Effector CD4-positive, alpha-beta T cell (primary cell): Measurements from ENCODE around the gene EIF3A.
"Not testable (repeated sequence)": the region's sequence is repeated elsewhere in the genome, so short reads cannot be mapped to it uniquely, and the experiment has no call there.

Experiments
- DNase-seq: peaks from one replicate; pipeline ENCODE4 v3.0.0-alpha.2; 2020

EIF3A gene

GRCh38 chr10:119042169-119042568, 38.4 kb downstream of the EIF3A start:
- no peak for DNase-seq

DNA sequence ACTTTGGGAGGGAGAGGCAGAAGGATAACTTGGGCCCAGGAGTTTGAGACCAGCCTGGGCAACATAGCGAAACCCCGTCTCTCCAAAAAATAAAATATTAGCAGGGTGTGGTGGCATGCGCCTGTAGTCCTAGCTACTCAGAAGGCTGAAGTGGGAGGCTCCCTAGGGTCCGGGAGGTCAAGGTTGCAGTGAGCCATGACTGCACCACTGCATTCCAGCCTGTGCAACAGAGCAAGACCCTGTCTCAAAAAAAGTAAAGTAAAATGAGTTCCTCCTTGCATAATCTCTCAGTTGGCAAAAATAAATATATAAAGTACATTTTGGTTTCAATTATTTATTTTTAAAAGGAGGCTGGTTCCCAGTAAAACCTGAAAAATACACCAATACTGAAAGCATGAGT, 39.3 kb downstream of the EIF3A start:
- no peak for DNase-seq

- DNase-seq = no peak
Measured at GRCh38 chr10:119039161-119039560, 41.5 kb downstream of the EIF3A start.

GRCh38 chr10:119031496-119032059, 49.0 kb downstream of the EIF3A start:
- DNase-seq = no peak

DNA sequence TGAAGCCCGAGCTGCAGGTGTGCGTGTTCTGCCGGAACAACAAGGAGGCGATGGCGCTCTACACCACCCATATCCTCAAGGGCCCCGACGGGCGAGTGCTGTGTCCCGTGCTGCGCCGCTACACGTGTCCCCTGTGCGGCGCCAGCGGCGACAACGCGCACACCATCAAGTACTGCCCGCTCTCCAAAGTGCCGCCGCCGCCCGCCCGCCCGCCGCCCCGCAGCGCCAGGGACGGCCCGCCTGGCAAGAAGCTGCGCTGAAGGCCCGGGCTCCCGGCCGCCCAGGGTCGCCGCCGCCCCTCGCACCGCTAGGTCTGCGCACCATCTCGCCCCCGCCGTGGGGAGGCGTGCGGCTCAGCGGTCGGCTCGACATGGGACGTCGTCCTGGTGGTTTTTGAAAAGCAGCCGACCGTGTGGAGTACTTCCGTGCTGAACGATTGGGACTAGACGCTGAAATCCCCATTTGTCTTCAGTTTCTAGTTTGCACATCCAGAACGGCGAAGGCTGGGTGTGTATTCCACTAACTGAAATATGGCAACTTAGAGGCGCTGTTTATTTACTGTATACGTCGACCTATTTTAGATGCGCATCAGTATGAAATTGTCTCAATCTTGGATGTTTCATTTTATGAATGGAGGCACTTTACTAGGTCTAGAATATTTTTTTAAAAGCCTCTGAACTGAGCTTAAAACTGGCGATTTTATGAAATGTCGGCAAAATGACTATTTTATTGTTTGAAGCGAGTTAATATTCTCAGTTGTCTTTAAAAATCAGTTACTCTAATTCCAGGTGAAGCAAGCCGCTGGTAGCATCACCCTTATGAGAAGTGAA, 50.0 kb downstream of the EIF3A start:
- peak; percentile 24 for DNase-seq

GRCh38 chr10:119029613-119030420, 50.8 kb downstream of the EIF3A start, which contains the start of gene NANOS1:
TSS of gene NANOS1 (plus strand) at chr10:119029714. CDS start at chr10:119029802, 88 bp downstream.
- DNase-seq = no peak

GRCh38 chr10:119028900-119029612, 51.6 kb downstream of the EIF3A start:
- DNase-seq = peak; percentile 74

DNA sequence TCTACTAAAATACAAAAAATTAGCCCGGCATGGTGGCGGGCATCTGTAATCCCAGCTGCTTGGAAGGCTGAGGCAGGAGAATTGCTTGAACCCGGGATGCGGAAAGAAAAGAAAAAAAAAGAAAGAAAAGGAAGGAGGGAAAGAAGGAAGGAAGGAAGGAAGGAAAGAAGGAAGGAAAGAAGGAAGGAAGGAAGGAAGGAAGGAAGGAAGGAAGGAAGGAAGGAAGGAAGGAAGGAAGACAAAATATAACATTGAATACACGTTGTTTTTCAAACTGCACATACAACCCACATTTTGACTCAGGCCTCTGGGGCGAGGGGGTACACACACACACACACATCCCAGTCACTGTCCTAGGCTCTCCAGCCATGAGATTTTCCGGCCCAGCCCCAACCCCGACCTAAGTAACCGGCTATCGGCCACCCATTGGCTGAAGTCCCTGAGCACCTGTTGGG, 52.1 kb downstream of the EIF3A start:
- DNase-seq = not testable (repeated sequence)

- DNase-seq = no peak
Measured at GRCh38 chr10:119026301-119027110, 54.1 kb downstream of the EIF3A start.

DNA sequence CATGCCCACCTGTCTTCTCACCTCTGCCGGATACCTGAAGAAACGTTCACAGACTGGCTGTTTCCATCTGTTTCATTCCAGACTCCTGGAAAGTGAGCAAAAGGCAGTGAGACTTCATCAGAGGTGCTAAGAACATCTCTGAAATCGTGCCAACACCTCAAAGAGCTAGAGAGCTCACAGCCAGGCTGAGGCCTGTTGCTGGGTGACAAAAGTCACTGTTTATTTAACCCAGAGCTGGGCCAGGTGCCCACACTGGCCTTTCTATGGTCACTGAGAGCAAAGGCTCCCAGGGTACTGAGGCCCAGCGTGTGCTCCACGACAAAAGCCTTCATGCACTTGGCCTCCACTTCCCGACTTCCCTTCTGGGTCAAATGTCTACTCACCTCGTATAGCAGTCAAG, 54.8 kb downstream of the EIF3A start:
- no peak for DNase-seq

- no peak for DNase-seq
Measured at GRCh38 chr10:119025336-119025735, 55.3 kb downstream of the EIF3A start.

DNA sequence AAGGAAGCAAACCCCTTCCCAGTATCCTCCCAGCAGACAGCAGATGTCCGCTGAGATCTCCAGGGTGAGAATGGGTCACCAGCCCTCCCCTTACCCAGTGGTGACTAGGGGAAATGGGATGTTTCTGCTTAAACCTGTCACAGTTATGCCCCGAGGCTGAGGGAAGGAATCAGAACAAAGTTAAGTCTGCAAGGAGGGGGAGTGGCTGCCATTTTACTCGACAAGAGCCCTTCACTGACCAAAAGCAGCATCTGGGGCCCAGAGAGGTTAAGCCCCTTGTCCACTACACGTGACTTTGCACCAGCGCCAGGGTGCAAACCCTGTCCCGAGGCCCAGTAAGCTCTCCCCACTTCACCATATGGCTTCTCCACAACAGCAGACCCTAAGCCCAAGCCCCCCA, 55.7 kb downstream of the EIF3A start:
- DNase-seq = no peak

DNA sequence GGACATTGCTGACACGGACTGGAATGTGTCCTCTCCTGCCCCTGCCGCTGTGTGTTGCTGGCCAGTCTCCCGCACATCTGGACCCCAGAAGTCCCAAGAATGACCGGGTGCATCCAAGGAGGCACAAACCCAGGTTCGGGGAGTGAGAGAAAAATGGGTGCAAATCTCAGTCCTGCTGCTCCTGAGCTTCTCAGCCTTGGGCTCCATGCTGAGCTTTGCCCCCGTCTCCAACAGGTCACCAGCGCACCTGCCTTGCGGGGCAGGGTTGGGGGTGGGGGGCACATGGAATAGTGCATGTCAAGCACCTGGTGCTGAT, 57.1 kb downstream of the EIF3A start:
- DNase-seq = no peak

- DNase-seq = no peak
Measured at GRCh38 chr10:119022846-119023552, 57.6 kb downstream of the EIF3A start.

GRCh38 chr10:119020627-119020946, 60.0 kb downstream of the EIF3A start:
- DNase-seq = no peak

DNA sequence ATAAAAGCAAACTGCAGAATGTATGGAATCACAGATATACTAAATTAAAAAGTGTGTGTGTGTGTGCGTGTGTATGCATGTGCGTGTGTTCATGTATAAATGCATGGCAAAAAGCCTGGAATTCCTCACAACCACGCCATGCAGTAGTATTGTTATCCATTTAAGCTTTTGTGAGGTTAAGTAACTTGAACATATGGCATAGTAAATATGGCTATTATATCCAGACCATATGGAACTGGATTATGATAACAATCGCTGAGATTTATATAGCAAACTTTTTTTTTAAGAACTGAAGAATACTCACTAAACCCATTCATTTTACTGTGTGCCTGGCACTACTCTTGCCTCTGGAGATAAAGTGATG, 73.4 kb downstream of the EIF3A start:
- no peak for DNase-seq

DNA sequence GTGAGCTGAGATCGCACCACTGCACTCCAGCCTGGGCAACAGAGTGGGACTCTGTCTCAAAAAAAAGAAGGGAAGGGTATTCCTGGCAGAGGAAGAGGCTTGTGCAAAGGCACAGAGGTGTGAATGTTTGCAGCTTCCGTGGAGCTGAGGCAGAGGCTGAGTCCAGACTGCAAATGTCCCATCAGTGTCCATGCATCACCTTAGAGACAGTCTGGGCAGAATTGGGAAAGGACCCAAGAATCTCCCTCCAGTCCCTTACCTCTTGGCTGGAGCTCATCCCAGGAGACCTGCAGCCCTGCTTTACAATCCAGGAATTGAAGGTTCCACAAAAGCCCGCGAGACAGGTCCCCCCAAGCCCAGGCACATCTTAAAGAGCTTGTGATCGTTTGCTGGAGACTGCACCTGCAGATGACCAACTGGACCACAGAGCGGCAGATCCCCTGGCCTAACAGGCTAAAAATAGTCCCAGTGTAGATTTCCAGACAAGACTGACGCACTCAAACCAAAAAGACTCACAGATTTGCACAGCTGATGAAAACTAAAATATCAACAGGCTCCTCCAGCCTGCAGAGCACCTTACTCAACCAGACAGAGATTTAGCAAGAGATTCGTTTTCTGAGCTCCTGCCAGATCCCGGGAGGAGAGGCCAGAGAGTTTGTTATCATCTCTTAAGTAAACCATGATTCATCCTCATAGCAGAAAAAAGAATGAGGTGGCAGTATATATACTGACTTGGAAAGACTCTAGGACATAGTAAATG, 74.0 kb downstream of the EIF3A start:
- DNase-seq = no peak

DNA sequence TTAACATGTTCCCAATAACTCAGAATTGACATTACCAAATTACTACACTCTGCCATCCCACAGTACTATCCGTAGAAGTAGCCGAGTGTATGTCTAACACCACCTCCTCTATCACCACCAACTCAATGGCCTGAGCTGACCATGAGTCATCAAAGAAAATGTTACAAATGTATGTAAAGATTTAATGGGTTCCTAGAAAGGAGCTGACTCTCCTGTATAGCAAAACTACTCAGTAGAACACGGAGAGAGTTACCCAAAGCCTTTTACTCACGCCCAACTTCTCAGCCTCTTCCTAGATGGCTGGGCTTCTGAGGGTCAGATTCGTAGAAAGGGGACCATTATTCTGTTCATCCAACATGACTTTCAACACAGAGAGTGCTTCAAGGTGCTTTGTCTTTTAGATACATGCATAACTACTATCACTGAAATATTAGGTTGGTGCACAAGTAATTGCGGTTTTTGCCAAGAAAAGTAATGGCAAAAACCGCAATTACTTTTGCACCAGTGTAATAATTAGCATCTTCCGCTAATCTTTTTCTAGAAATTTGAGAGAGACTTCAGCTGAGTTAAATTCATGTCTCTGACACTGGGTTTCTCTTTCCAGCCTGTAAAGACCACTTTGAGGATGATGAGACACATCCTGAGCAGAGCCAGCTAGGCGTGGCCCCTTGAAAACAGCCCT, 75.1 kb downstream of the EIF3A start:
- no peak for DNase-seq

GRCh38 chr10:119003572-119004289, 76.9 kb downstream of the EIF3A start:
- DNase-seq = no peak
